ENCODE results near the gene MISP.

MISP gene

DNA sequence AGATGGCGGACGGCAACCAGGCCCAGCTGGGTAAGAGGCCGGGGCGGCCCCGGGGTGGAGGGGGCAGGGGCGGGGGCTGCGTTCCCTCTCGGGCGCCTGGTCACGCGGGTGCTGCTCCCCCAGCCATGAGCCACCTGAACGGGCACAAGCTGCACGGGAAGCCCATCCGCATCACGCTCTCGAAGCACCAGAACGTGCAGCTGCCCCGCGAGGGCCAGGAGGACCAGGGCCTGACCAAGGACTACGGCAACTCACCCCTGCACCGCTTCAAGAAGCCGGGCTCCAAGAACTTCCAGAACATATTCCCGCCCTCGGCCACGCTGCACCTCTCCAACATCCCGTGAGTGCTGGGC is 57.5 kb downstream of the MISP start:
- no peak for TF ChIP-seq YY1 (IDR thresholded peaks at IDR 0.05; ENCODE audit: insufficient read depth, insufficient read length)
- no peak for TF ChIP-seq SUZ12 (IDR thresholded peaks at IDR 0.05; ENCODE audit: extremely low read depth, insufficient read depth, insufficient read length)
- TF ChIP-seq ZNF274 (IDR thresholded peaks at IDR 0.05; ENCODE audit: low read depth, low read length) = no peak
- no peaks in the 10 kb centered on the region for H3K27me3 ChIP-seq (ENCODE audit: insufficient read depth, insufficient read length)
- H3K9ac ChIP-seq (ENCODE audit: insufficient read length, low read depth) = no peak overlapping the region
- peaks cover 98% of the 10 kb centered on the region for H3K36me3 ChIP-seq (ENCODE audit: insufficient read depth, insufficient read length, low read length)
- H3K4me1 ChIP-seq (ENCODE audit: insufficient read depth, insufficient read length) = peaks cover 20% of the 10 kb centered on the region
- no peak for DNase-seq (ENCODE audit: low read depth, low spot score)
- H3K4me3 ChIP-seq (ENCODE audit: insufficient read length, low read depth) = no peak overlapping the region
- H3K9me3 ChIP-seq (ENCODE audit: insufficient read depth, low read length) = no peaks in the 10 kb centered on the region

DNA sequence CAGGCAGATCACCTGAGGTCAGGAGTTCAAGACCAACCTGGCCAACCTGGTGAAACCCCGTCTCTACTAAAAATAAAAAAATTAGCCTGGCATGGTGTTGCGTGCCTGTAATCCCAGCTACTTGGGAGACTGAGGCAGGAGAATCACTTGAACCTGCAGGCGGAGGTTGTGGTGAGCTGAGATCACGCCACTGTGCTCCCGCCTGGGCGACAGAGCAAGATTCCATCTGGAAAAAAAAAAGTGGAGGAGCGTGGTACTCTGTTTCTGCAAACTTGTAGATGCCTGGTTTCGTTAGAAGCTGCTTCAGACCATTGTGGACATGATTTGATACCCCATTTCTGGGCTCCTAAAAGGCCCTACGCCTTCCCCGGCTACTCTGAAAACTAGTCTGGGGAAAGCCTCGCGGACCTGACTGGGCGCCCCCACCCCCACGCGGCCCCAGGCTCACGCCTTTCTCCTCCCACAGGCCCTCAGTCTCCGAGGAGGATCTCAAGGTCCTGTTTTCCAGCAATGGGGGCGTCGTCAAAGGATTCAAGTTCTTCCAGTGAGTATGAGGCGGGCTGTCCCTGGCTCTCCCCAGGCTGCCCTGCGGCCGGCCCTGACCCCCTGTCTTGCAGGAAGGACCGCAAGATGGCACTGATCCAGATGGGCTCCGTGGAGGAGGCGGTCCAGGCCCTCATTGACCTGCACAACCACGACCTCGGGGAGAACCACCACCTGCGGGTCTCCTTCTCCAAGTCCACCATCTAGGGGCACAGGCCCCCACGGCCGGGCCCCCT is 59.4 kb downstream of the MISP start:
- Histone ChIP-seq H3K9me3 (ENCODE audit: insufficient read depth, low read length) (no peaks in the 10 kb centered on the region), H3K27me3 (ENCODE audit: insufficient read depth, insufficient read length) (no peaks in the 10 kb centered on the region), H3K36me3 (ENCODE audit: insufficient read depth, insufficient read length, low read length) (peaks cover 95% of the 10 kb centered on the region), H3K9ac (ENCODE audit: insufficient read length, low read depth) (no peak overlapping the region), H3K4me1 (ENCODE audit: insufficient read depth, insufficient read length) (peaks cover 15% of the 10 kb centered on the region), H3K4me3 (ENCODE audit: insufficient read length, low read depth) (no peak overlapping the region)
- TF ChIP-seq SUZ12 (IDR thresholded peaks at IDR 0.05; ENCODE audit: extremely low read depth, insufficient read depth, insufficient read length) = no peak
- TF ChIP-seq ZNF274 (IDR thresholded peaks at IDR 0.05; ENCODE audit: low read depth, low read length) = no peak
- no peak for TF ChIP-seq YY1 (IDR thresholded peaks at IDR 0.05; ENCODE audit: insufficient read depth, insufficient read length)
- DNase-seq (ENCODE audit: low read depth, low spot score) = no peak

DNA sequence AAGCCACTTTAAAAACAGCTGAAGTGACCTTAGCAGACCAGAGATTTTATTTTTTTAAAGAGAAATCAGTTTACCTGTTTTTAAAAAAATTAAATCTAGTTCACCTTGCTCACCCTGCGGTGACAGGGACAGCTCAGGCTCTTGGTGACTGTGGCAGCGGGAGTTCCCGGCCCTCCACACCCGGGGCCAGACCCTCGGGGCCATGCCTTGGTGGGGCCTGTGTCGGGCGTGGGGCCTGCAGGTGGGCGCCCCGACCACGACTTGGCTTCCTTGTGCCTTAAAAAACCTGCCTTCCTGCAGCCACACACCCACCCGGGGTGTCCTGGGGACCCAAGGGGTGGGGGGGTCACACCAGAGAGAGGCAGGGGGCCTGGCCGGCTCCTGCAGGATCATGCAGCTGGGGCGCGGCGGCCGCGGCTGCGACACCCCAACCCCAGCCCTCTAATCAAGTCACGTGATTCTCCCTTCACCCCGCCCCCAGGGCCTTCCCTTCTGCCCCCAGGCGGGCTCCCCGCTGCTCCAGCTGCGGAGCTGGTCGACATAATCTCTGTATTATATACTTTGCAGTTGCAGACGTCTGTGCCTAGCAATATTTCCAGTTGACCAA is 60.1 kb downstream of the MISP start:
- DNase-seq (ENCODE audit: low read depth, low spot score) = no peak
- no peaks in the 10 kb centered on the region for H3K9me3 ChIP-seq (ENCODE audit: insufficient read depth, low read length)
- H3K4me1 ChIP-seq (ENCODE audit: insufficient read depth, insufficient read length) = peaks cover 11% of the 10 kb centered on the region
- peak overlapping the region; percentile 32 for H3K9ac ChIP-seq (ENCODE audit: insufficient read length, low read depth)
- no peaks in the 10 kb centered on the region for H3K27me3 ChIP-seq (ENCODE audit: insufficient read depth, insufficient read length)
- H3K4me3 ChIP-seq (ENCODE audit: insufficient read length, low read depth) = no peak overlapping the region
- TF ChIP-seq YY1 (IDR thresholded peaks at IDR 0.05; ENCODE audit: insufficient read depth, insufficient read length) (no peak), SUZ12 (IDR thresholded peaks at IDR 0.05; ENCODE audit: extremely low read depth, insufficient read depth, insufficient read length) (no peak), ZNF274 (IDR thresholded peaks at IDR 0.05; ENCODE audit: low read depth, low read length) (no peak)
- H3K36me3 ChIP-seq (ENCODE audit: insufficient read depth, insufficient read length, low read length) = peaks cover 93% of the 10 kb centered on the region

DNA sequence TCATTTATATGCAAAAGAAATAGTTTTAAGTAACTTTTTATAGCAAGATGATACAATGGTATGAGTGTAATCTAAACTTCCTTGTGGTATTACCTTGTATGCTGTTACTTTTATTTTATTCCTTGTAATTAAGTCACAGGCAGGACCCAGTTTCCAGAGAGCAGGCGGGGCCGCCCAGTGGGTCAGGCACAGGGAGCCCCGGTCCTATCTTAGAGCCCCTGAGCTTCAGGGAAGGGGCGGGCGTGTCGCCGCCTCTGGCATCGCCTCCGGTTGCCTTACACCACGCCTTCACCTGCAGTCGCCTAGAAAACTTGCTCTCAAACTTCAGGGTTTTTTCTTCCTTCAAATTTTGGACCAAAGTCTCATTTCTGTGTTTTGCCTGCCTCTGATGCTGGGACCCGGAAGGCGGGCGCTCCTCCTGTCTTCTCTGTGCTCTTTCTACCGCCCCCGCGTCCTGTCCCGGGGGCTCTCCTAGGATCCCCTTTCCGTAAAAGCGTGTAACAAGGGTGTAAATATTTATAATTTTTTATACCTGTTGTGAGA is 60.7 kb downstream of the MISP start:
- no peaks in the 10 kb centered on the region for H3K27me3 ChIP-seq (ENCODE audit: insufficient read depth, insufficient read length)
- peaks cover 93% of the 10 kb centered on the region for H3K36me3 ChIP-seq (ENCODE audit: insufficient read depth, insufficient read length, low read length)
- no peak overlapping the region for H3K9ac ChIP-seq (ENCODE audit: insufficient read length, low read depth)
- no peak overlapping the region for H3K4me3 ChIP-seq (ENCODE audit: insufficient read length, low read depth)
- TF ChIP-seq SUZ12 (IDR thresholded peaks at IDR 0.05; ENCODE audit: extremely low read depth, insufficient read depth, insufficient read length) (no peak), YY1 (IDR thresholded peaks at IDR 0.05; ENCODE audit: insufficient read depth, insufficient read length) (no peak), ZNF274 (IDR thresholded peaks at IDR 0.05; ENCODE audit: low read depth, low read length) (no peak)
- no peaks in the 10 kb centered on the region for H3K9me3 ChIP-seq (ENCODE audit: insufficient read depth, low read length)
- no peak for DNase-seq (ENCODE audit: low read depth, low spot score)
- peaks cover 9% of the 10 kb centered on the region for H3K4me1 ChIP-seq (ENCODE audit: insufficient read depth, insufficient read length)

DNA sequence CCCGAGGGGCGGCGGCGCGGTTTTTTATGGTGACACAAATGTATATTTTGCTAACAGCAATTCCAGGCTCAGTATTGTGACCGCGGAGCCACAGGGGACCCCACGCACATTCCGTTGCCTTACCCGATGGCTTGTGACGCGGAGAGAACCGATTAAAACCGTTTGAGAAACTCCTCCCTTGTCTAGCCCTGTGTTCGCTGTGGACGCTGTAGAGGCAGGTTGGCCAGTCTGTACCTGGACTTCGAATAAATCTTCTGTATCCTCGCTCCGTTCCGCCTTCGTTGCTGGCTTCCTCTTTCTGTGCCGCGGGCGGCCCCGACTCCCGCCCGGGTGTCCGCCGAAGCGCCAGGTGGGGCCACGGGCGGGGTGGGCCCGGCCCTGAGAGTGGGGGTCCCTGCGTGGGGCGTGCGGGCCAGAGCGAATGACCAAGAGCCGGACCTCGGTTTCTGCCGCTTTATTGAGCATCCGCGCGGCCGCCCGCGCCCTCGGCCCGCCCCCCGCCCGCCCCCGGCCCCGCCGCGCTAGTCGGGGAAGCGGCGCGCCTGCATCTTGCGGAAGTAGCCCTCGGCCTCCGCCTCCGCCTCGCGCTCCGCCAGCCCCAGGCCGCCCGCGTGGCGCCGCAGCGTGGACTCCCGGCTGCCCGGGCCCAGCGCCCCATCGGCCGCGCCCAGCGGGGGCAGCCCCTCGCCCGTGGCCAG is 61.3 kb downstream of the MISP start:
- no peak for TF ChIP-seq SUZ12 (IDR thresholded peaks at IDR 0.05; ENCODE audit: extremely low read depth, insufficient read depth, insufficient read length)
- TF ChIP-seq ZNF274 (IDR thresholded peaks at IDR 0.05; ENCODE audit: low read depth, low read length) = no peak
- TF ChIP-seq YY1 (IDR thresholded peaks at IDR 0.05; ENCODE audit: insufficient read depth, insufficient read length) = no peak
- peaks cover 89% of the 10 kb centered on the region for H3K36me3 ChIP-seq (ENCODE audit: insufficient read depth, insufficient read length, low read length)
- DNase-seq (ENCODE audit: low read depth, low spot score) = no peak

DNA sequence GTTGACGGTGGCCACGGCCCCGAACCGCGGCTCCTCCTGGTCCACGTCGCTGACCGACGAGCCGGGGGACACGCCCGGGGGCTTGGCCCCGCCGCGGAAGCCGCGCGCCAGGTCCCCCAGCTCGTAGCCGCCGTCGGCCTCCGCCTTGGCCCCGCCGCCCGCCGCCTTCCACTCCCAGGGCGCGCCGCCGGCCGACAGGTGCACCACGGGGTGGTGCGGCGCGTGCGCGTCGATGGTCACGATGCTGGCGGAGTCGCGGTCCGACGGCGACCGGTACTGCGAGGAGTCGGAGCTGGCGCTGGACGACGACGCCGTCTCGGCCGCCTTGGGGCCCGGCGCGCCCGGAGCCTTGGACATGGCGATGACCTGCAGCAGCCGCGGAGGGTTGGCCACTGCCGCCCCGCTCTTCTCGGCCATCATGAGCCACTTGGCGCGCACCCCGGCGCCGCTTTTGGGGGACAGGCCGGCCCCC is 61.9 kb downstream of the MISP start:
- Histone ChIP-seq H3K4me3 (ENCODE audit: insufficient read length, low read depth) (no peak overlapping the region), H3K36me3 (ENCODE audit: insufficient read depth, insufficient read length, low read length) (peaks cover 89% of the 10 kb centered on the region), H3K27me3 (ENCODE audit: insufficient read depth, insufficient read length) (no peaks in the 10 kb centered on the region), H3K9me3 (ENCODE audit: insufficient read depth, low read length) (no peaks in the 10 kb centered on the region), H3K4me1 (ENCODE audit: insufficient read depth, insufficient read length) (peaks cover 9% of the 10 kb centered on the region), H3K9ac (ENCODE audit: insufficient read length, low read depth) (no peak overlapping the region)
- TF ChIP-seq YY1 (IDR thresholded peaks at IDR 0.05; ENCODE audit: insufficient read depth, insufficient read length) (no peak), ZNF274 (IDR thresholded peaks at IDR 0.05; ENCODE audit: low read depth, low read length) (no peak), SUZ12 (IDR thresholded peaks at IDR 0.05; ENCODE audit: extremely low read depth, insufficient read depth, insufficient read length) (no peak)
- no peak for DNase-seq (ENCODE audit: low read depth, low spot score)

More for the DNA sequence above, 61.3 kb downstream of the MISP start:
- H3K9ac ChIP-seq (ENCODE audit: insufficient read length, low read depth) = no peak overlapping the region
- H3K9me3 ChIP-seq (ENCODE audit: insufficient read depth, low read length) = no peaks in the 10 kb centered on the region
- H3K4me3 ChIP-seq (ENCODE audit: insufficient read length, low read depth) = no peak overlapping the region
- H3K27me3 ChIP-seq (ENCODE audit: insufficient read depth, insufficient read length) = no peaks in the 10 kb centered on the region
- peaks cover 9% of the 10 kb centered on the region for H3K4me1 ChIP-seq (ENCODE audit: insufficient read depth, insufficient read length)
